ENCODE results near the gene TCEAL8. TPM values are rescaled to one million over a fixed set of nuclear protein-coding genes. Genes with fewer than 3 reads are reported as not detected.

TCEAL8 gene
- total and polyA plus RNA-seq, 2 donors (not counting 3 experiments of a cell fraction or from before 2014, with no cell fraction given) = 31.0 to 51.8 TPM

- FAIRE-seq = no peak
- no peaks in the 10 kb centered on the region for H3K9me1 ChIP-seq (replicated peaks; ENCODE audit: control insufficient read depth, extremely low read depth, insufficient read depth, low read length)
- no peak overlapping the region for H2AFZ ChIP-seq (ENCODE audit: low read depth, low read length)
Observed at GRCh38 chrX:103293118-103293517, 38.2 kb upstream of the TCEAL8 start.

More at GRCh38 chrX:103293118-103293517, 38.2 kb upstream of the TCEAL8 start:
- Histone ChIP-seq H3K27ac (ENCODE audit: insufficient read depth, low read depth, low read length) (no peak overlapping the region), H3K4me2 (ENCODE audit: insufficient read depth, low read length) (no peak overlapping the region), H3K9ac (replicated peaks; ENCODE audit: extremely low read depth, insufficient read depth, low read length) (no peak overlapping the region), H3K36me3 (ENCODE audit: control insufficient read depth in 2 of 2, extremely low read depth in 1 of 2, insufficient read depth in 2 of 2, low read length in 2 of 2) (no peaks in the 10 kb centered on the region), H3K79me2 (ENCODE audit: control insufficient read depth, insufficient read depth, low read length) (no peaks in the 10 kb centered on the region), H3K4me3 (replicated peaks in 1 of 3; ENCODE audit: insufficient read depth in 1 of 3, low read depth in 1 of 3, low read length in 3 of 3) (no peak overlapping the region), H4K20me1 (replicated peaks; ENCODE audit: control insufficient read depth, extremely low read depth, insufficient read depth, low read length) (no peaks in the 10 kb centered on the region), H3K9me3 (replicated peaks; ENCODE audit: control insufficient read depth, insufficient read depth, low read length) (no peaks in the 10 kb centered on the region), H3K27me3 (ENCODE audit: control insufficient read depth in 2 of 2, insufficient read depth in 2 of 2, low read length in 2 of 2) (peaks cover 2 to 5% of the 10 kb centered on the region in 2 experiments), H3K4me1 (ENCODE audit: control insufficient read depth, extremely low read depth, insufficient read depth, low read length) (no peaks in the 10 kb centered on the region)
- ChIA-PET CTCF (no interaction called here), POLR2A (no interaction called here)
- dilution Hi-C loops (cut with MboI; ENCODE audit: extremely low pct_ligation_motif_present, low sequenced_read_pairs) = no loop called here
- intact Hi-C loops (cut with micrococcal nuclease) = no loop called here
- no peak for DNase-seq (ENCODE audit: low read depth, low spot score)
- TF ChIP-seq, protein P1, sequence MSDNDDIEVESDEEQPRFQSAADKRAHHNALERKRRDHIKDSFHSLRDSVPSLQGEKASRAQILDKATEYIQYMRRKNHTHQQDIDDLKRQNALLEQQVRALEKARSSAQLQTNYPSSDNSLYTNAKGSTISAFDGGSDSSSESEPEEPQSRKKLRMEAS (IDR thresholded peaks at IDR 0.05; ENCODE audit: insufficient read depth, insufficient read length) = no peak
- TF ChIP-seq POLR2A (IDR thresholded peaks at IDR 0.05; ENCODE audit: low read depth, low read length) (no peak), CTCF (IDR thresholded peaks at IDR 0.05; ENCODE audit: extremely low read depth in 1 of 2, insufficient read depth in 1 of 2, low read depth in 1 of 2, low read length in 2 of 2) (no peak), JUN (IDR thresholded peaks at IDR 0.05; ENCODE audit: borderline replicate concordance, insufficient read depth, insufficient read length, low read depth) (no peak), GATA2 (IDR thresholded peaks at IDR 0.05; ENCODE audit: insufficient read depth, insufficient read length, low read depth, low read length) (no peak), EZH2 (IDR thresholded peaks at IDR 0.05; ENCODE audit: borderline replicate concordance, low read depth, low read length, severe bottlenecking) (no peak), POLR2AphosphoS5 (IDR thresholded peaks at IDR 0.05; ENCODE audit: insufficient read depth, low read depth, low read length) (no peak), FOS (IDR thresholded peaks at IDR 0.05; ENCODE audit: borderline replicate concordance, insufficient read depth, low read length) (no peak), MYC (IDR thresholded peaks at IDR 0.05; ENCODE audit: low read depth, low read length) (no peak)
- BruUV-seq (replicated peaks) = no TSS peak

All from endothelial cell of umbilical vein (primary cell).